H54 (cell line): Measurements from ENCODE around the gene ANTXRL.
"Not testable (repeated sequence)": the region's sequence is repeated elsewhere in the genome, so short reads cannot be mapped to it uniquely, and the experiment has no call there.

Experiments
- DNase-seq: peaks from one replicate; pipeline ENCODE4 v3.0.0; 2011; ENCODE audit warnings: low spot score, mixed read lengths; ENCODE audit not compliant: insufficient read length
- FAIRE-seq: peaks from 3 replicates; lab custom pipeline; 2011; peaks lifted over from hg19 to GRCh38; lab: Jason Lieb, UNC
- POLR2A ChIP-seq: IDR thresholded peaks from 2 replicates; pipeline ENCODE4 v1.6.1; 2011; ENCODE audit warnings: low read depth, mild to moderate bottlenecking, low read length

ANTXRL gene

GRCh38 chr10:46299536-46300369, 13.0 kb downstream of the ANTXRL start:
- DNase-seq (no peak), FAIRE-seq (no peak)
- TF ChIP-seq POLR2A: no peak

DNA sequence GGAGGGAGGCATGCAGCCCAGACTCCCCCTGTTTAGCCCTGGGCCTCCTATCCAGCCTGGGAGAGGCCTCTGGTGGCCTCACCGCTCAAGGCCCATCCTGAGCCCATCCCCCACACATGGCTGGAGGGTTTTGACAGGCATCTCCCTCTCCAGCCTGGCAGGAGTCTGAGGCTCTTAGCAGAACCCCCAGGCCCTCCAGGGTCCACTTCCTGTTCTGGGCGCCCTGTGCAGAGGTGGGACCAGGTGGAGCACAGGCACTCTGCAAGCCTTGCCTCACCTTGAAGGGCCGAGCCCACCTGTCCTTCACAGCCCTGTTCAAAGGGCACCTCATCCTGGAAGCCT, 13.5 kb downstream of the ANTXRL start:
- DNase-seq, FAIRE-seq: not testable (repeated sequence)

DNA sequence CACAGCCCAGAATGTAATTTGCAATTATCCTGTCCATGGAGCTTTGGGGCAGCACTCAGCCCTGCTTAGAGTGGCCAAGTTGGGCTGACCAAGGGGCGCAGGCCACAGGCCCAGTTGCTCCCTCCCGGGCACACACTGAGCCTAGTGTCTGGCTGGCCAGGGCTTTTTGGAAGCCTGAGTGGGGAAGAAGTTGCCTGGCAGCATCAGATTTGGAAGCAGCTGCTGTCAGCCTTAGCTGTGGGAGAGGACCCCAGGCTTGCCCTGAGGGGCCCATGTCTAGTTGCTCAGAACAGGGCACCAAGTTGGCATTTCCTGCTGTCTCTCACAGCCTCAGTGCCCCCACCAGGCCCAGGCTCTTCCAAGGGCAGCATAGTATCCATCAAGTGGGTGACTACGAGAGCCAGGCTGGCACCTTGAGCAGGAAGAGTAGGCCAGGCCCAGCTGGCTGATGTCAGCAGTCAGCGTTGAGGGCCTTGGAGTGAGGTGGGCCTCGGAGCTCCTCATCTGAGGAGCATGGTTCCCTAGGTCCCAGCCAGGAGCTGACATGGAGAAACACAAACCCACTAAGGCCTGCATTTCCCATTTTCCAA, 14.4 kb downstream of the ANTXRL start:
- no peak for DNase-seq
- FAIRE-seq: no peak
- no peak for TF ChIP-seq POLR2A

DNA sequence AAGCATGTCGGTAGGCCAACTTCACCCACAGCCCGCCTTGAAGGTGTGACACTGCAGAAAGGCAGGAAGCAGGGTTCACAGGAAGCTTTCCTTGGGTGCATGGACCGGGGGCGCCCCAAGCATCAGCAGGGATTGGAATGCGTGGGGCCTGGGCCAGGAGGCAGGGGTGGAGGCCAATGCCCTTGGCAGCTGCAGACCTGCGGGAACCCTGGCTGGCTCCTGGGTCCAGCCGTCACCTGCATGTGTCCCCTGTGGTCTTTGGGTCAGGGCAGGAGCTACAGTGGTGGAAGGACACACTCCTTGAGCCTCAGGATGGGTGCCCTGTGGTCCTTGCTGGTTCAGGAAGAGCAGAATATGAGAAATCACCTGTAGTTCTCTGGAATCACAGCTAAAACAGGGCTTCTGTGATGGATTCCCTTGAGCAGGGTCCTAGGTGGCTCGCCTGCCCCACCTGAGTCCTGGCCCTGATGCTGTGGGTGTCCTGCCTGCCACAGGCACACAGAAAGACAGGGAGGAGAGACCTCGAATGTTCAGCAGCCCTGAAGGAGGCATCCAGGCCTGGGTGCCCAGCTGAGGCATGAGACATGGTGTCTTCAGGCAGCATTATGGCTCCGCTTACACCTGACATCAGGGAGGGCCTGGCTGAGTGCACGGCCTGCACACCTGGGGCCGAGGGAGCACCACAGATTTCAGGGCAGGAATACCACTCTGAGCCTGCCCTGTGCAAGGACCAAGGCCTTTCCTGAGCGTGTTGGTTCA, 15.1 kb downstream of the ANTXRL start:
- no peak for TF ChIP-seq POLR2A
- FAIRE-seq: no peak
- no peak for DNase-seq

GRCh38 chr10:46302765-46303352, 16.1 kb downstream of the ANTXRL start:
- FAIRE-seq, DNase-seq: not testable (repeated sequence)

GRCh38 chr10:46304062-46304461, 17.3 kb downstream of the ANTXRL start:
- no peak for FAIRE-seq
- no peak for DNase-seq
- no peak for TF ChIP-seq POLR2A

- DNase-seq, FAIRE-seq: not testable (repeated sequence)
These were observed 17.9 kb downstream of the ANTXRL start for GRCh38 chr10:46304671-46305070.

- TF ChIP-seq POLR2A: no peak
- FAIRE-seq: no peak
- DNase-seq: no peak
These were observed 18.5 kb downstream of the ANTXRL start for GRCh38 chr10:46305079-46305818.

DNA sequence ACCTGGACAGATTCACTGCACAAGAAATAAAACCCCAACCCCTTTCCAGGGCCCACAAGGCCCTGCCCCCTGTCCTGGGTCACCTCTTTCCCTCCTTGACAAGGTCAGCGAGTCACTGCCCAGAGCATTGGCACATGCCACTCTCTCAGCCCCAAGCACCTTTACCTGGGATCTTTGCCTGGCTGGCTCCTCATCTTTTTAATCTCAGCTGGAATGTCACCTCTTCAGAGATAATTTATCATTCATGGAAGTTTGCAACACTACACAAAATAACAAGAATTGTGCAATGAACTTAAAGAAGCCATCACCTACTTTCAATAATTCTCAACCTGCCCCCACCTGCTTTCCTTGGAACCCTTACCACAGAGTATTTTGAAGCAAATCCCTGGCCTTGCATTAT, 19.2 kb downstream of the ANTXRL start:
- FAIRE-seq (no peak), DNase-seq (no peak)
- no peak for TF ChIP-seq POLR2A

- TF ChIP-seq POLR2A: no peak
- DNase-seq: no peak
- FAIRE-seq: no peak
These were observed 19.9 kb downstream of the ANTXRL start for GRCh38 chr10:46306516-46307184.

GRCh38 chr10:46307281-46308112, 20.7 kb downstream of the ANTXRL start:
- no peak for TF ChIP-seq POLR2A
- FAIRE-seq (no peak), DNase-seq (no peak)

DNA sequence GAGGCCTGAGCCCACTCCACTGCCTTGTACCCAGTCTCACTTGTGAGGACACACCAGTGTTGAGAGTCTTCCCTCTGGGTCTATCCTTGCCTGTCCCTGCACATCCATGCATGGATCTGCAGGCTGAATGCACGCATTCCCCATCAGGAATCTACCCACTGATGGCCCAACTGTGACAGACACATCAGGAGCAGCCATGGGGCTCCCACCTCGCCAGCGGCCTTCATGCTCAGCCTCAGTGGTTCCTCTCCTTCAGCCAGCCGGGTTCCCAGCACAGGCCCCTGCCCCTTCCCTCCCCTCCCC, 21.3 kb downstream of the ANTXRL start:
- DNase-seq (no peak), FAIRE-seq (no peak)
- TF ChIP-seq POLR2A: no peak
